ENCODE results near the gene PTAR1.

The PTAR1 gene

DNA sequence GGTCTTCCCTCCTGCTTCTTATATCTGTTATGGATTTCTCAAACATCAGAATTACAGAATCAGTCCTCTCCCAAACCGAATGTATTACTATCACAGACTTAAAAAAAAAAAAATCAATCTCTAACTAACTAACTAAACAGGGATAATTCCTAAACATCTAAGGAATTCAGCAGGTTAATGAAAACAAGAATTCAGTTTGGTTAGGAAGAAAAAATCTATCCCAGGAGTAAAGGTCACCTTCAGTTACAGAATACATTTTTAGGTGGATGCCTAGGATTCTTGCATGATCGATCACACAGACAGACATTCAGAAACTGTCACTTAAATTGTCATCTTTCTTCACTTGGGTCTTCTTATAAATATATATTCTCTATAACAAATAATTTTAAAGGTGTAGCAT, 11.5 kb downstream of the PTAR1 start:
- peak; percentile 28 for DNase-seq

- DNase-seq: no peak
These were observed 12.8 kb downstream of the PTAR1 start for GRCh38 chr9:69746859-69747560.

- DNase-seq: peak; percentile 31
These were observed 13.9 kb downstream of the PTAR1 start for GRCh38 chr9:69745716-69746437.

GRCh38 chr9:69744688-69745380, 15.0 kb downstream of the PTAR1 start:
- no peak for DNase-seq

- no peak for DNase-seq
These were observed 15.9 kb downstream of the PTAR1 start for GRCh38 chr9:69743930-69744329.

DNA sequence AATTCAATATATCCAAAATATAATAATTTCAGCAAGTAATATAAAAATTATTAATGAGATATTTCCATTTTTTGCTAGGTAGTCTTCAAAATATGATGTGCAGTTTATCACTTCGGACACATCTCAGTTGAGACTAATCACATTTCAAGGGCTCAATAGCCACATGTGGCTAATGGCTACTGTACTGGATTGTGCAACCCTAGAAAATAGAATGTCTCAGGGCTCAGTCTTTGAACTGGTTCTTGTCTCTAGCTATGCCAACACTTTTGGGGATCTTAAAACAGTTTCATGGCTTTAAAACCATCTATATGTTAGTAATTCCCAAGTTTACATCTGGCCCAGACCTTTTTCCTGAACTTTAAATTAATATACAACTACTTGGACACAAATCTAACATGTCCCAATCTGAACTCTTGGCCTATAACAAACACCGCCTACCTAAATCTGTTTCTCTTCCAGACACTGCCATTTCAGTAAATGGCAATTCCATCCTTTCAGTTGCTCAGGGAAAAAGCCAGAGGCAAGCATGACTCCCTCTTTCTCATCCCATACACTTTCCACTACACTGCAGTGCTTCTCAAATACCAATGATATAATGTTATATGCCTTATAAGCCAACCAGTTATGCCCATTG, 18.8 kb downstream of the PTAR1 start:
- peak; percentile 16 for DNase-seq

DNA sequence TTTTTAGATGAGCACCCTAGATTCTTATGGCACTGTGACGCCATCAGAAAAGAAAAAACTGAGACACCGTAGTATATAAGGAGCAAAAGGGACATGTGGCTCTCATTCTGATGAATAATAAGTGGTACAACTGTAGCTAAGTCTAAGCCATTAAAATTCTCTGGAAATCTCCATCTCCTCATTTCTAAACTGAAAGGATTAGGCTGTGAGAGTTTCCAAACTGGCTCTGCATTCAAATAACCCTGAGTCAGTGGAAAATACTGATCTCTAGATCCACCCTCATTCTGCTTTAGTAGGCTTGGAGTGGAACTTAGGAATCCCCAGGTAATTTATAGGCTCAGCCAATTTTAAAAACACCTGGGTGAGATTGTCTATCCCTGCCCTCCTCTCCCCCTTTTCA, 28.5 kb downstream of the PTAR1 start:
- no peak for DNase-seq

DNA sequence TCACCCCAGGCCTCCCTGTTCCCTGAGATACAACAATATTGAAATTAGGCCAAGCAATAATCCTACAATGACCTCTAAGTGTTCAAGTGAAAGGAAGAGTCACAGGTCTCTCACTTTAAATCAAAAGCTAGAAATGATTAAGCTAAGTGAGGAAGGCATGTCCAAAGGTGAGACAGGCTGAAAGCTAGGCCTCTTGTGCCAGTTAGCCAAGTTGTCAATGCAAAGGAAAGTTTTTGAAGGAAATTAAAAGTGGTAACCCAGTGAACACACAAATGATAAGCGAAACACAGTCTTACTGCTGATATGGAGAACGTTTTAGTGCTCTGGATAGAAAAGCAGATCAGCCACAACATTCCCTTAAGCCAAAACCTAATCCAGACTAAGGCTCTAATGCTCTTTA, 39.8 kb downstream of the PTAR1 start:
- no peak for DNase-seq

- peak; percentile 3 for DNase-seq
These were observed 40.4 kb downstream of the PTAR1 start for GRCh38 chr9:69719367-69719766.

- DNase-seq: no peak
These were observed 41.6 kb downstream of the PTAR1 start for GRCh38 chr9:69718218-69718617.

- DNase-seq: no peak
These were observed 44.0 kb downstream of the PTAR1 start for GRCh38 chr9:69715825-69716224.

DNA sequence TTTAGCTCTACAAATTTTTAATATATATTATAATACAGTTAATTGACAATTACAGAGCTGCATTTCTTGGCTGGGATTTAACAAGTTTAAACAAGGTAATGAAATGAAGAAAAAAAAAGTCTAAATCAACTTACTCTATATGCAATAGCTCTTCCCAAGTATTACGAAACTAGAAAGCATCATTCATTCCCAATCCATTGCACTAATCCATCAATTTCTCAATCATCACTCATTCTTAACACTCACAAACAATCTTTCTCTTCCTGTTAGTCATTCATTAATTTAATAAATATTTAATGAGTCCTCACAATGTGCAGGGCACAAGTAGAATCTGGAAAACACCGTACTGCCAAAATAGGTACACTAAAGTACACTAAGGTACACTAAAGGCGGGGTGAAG, 44.7 kb downstream of the PTAR1 start:
- DNase-seq: no peak

GRCh38 chr9:69697475-69697874, 62.3 kb downstream of the PTAR1 start:
- no peak for DNase-seq

GRCh38 chr9:69696802-69697201, 63.0 kb downstream of the PTAR1 start:
- no peak for DNase-seq

DNA sequence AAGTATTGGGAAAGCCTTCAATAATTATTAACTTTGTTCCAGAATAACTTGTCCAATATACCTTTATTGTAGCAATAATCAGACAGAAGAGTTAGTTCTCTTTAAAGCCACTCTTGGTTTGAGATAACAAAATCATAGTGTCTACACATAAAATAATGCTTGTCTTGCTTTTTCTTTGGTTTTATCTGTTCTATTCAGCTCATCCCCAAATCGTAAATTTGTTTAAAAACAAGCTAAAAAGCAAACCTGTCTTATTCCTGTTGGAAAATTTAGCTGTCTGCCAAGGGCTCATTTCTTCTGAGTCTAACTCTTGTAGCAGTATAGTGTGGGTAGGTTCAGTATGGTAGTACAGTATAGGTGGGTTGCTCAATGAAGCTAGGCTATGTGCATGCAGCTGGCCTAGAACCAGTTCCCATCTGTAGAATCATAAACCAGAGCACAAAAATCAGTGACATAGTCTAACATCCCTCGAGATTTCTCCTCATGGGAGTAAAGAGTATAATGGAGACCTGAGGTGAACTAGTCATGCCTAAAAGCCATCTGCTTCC, 69.7 kb downstream of the PTAR1 start:
- DNase-seq: no peak

DNA sequence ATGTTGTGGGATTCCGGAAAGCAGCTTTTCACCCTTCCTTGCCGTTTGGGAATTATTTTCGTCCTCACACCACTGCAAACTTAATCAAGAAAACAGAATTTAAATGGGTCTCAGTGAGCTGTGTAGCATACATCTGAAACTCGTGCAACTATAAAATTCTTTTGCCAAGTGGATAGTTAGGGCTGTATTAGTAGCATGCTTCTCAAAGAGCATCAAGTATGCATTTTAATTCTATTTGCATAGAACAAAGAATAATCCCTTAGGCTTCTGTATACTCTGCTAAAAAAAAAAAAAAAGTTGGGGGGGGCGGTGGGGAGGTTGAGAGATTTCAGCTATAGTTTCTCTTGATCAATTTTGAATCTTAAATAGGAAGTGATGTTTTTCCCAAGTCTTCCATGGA, 75.9 kb downstream of the PTAR1 start:
- DNase-seq: no peak

DNA sequence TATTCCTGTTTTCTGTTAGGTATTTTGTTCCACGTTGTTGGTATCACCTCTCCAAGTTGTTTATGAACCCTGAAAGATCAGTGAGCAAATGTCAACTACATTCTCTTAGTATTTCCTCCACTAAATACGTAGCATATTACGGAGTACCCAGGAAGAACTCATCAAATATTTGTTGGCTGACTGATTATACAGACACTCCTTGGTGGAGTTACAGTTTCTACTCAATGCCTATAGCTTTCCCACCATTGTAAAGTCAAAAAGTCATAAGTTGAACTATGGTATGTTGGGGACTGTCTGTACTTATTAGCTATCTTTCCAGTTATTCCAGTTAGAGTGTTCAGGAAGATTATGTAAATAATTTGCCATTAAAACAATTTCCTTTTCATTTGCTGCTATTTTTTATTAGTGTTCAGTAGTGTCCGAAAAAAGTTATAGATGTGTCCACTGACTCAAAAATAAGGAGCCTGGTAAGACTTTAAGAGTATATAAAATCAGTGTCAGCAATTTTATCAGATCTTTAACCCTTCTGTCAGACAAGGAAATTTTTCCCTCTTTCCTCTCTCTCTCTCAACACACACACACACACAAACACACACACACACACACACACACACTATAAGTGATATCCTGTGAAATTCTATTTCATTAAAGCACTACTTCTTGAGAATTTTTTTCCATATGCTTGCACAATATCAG, 80.8 kb downstream of the PTAR1 start:
- no peak for DNase-seq

- no peak for DNase-seq
These were observed 81.9 kb downstream of the PTAR1 start for GRCh38 chr9:69677931-69678330.

- no peak for DNase-seq
These were observed 84.2 kb downstream of the PTAR1 start for GRCh38 chr9:69675563-69675962.

- peak; percentile 94 for DNase-seq
These were observed 84.9 kb downstream of the PTAR1 start for GRCh38 chr9:69674716-69675438.

DNA sequence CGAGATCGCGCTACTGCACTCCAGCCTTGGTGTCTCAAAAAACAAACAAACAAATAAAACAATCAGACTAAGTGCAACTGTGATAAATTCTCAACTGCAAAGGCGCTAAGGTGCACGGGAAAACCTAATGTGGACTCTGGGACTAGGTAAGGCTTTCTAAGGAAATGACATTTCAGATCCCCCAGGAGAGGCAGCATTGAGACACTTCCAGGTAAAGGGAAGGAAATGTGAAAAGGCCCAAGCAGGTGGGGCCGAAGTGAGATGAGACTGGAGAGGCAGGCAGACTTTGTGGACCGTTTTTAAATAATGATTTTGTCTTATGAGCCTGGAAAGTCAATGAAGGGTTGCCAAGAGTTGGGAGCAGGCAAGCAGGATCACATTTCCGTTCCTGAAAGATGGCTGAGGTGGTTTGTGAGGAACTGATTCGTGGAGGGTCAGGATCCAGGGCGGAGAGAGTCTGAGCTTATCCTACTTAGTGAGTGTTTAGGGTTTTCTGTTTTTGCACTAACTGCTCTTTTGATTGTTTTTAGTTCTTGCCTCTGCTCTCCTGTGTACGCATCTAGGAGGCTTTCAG, 85.6 kb downstream of the PTAR1 start:
- DNase-seq: no peak

Measured in fibroblast of skin of abdomen (primary cell).